Thyroid gland (tissue), 4 donors: Measurements from ENCODE around the gene COL4A1. TPM values are rescaled to one million over a fixed set of nuclear protein-coding genes. Genes with fewer than 3 reads are reported as not detected.

ENCODE experiments used
- DNase-seq, 2 donors: peaks; one replicate each; pipeline ENCODE4 v3.0.0-alpha.2; 2019
- H3K27ac ChIP-seq, 3 donors: fragments of 200-600 bp; sonication (generic); 1 replicate in 2 of 3; 2 replicates in 1 of 3; pipeline ENCODE4 v1.5.1; 2016 to 2019; ENCODE audit warnings: mild to moderate bottlenecking in 1 of 3, moderate library complexity in 1 of 3
- H3K27me3 ChIP-seq: fragments of 200-600 bp; sonication (generic); one replicate; pipeline ENCODE4 v1.5.1; 2019
- H3K36me3 ChIP-seq, 2 donors: fragments of 200-600 bp; sonication (generic); one replicate each; pipeline ENCODE4 v1.5.1; 2016 to 2019
- H3K4me1 ChIP-seq, 2 donors: fragments of 200-600 bp; sonication (generic); one replicate each; pipeline ENCODE4 v1.5.1; 2017 to 2019
- H3K4me3 ChIP-seq, 3 donors: fragments of 200-600 bp; sonication (generic); replicated peaks in 1 of 3; 1 replicate in 2 of 3; 2 replicates in 1 of 3; pipeline ENCODE4 v1.5.1; 2016; ENCODE audit warnings: mild to moderate bottlenecking in 1 of 3
- H3K9me3 ChIP-seq: fragments of 200-600 bp; sonication (generic); one replicate; pipeline ENCODE4 v1.5.1; 2017
- CTCF ChIP-seq, 6 experiments: fragments of 200-600 bp in 3 of 6; fragments of 450-650 bp in 3 of 6; sonication (generic) in 3 of 6; IDR thresholded peaks; one replicate each; pipeline ENCODE4 v1.5.1; 2016 to 2019; ENCODE audit warnings: antibody characterized with exemption in 6 of 6, mild to moderate bottlenecking in 2 of 6, inconsistent platforms in 1 of 6, moderate library complexity in 1 of 6
- POLR2A ChIP-seq, 2 donors: fragments of 450-650 bp; IDR thresholded peaks; one replicate each; pipeline ENCODE4 v1.6.1; 2017; ENCODE audit warnings: antibody characterized with exemption in 2 of 2, mild to moderate bottlenecking in 2 of 2, moderate library complexity in 1 of 2
- WGBS, 2 donors: methylation state at CpG; one replicate each; pipeline ENCODE4 v1.1.5; 2017; 5-methylcytosine and 5-hydroxymethylcytosine counted together
- intact Hi-C: fragments of 100-400 bp; cut with DNase I; formaldehyde crosslinking; loops from one replicate; pipeline ENCODE4 v1.15.1; 2023
- total RNA-seq, 4 donors: library from RNA; depleted of rRNA; stranded (reverse); fragments of >200 nt; gene quantifications; one replicate each; pipeline ENCODE4 v1.2.3, GENCODE V29; 2016

Gene COL4A1
- total RNA-seq, 4 donors from 2014 or later = 71.3 to 161 (median 112) TPM

- intact Hi-C loops = no loop called here
- no peak overlapping the region for H3K4me3 ChIP-seq
- no peaks in the 10 kb centered on the region for H3K27me3 ChIP-seq
- no peak overlapping the region for H3K27ac ChIP-seq
- DNase-seq = no peak
- 73 to 75% methylated on average over 8 of the region's 8 CpGs for WGBS, 2 donors
- H3K36me3 ChIP-seq = no peaks in the 10 kb centered on the region
- peaks cover 0 to 4% of the 10 kb centered on the region in 2 donors for H3K4me1 ChIP-seq
- H3K9me3 ChIP-seq = no peaks in the 10 kb centered on the region
- TF ChIP-seq POLR2A (IDR thresholded peaks at IDR 0.05) (no peak), CTCF (IDR thresholded peaks at IDR 0.05) (no peak)
These were observed 172.2 kb downstream of the COL4A1 start for GRCh38 chr13:110134801-110135200.

GRCh38 chr13:110133425-110134235, 173.3 kb downstream of the COL4A1 start:
- 96% methylated on average over 10 of the region's 10 CpGs for WGBS, 2 donors
- no peaks in the 10 kb centered on the region for H3K36me3 ChIP-seq
- H3K4me3 ChIP-seq = no peak overlapping the region
- intact Hi-C loops = no loop called here
- no peak for TF ChIP-seq POLR2A (IDR thresholded peaks at IDR 0.05)
- TF ChIP-seq CTCF (IDR thresholded peaks at IDR 0.05) = no peak
- H3K9me3 ChIP-seq = no peaks in the 10 kb centered on the region
- H3K27ac ChIP-seq = no peak overlapping the region
- peaks cover 0 to 1% of the 10 kb centered on the region in 2 donors for H3K4me1 ChIP-seq
- no peak for DNase-seq
- no peaks in the 10 kb centered on the region for H3K27me3 ChIP-seq

- intact Hi-C loops = no loop called here
- Histone ChIP-seq H3K4me3 (no peak overlapping the region), H3K27ac (no peak overlapping the region), H3K36me3 (no peaks in the 10 kb centered on the region), H3K27me3 (no peaks in the 10 kb centered on the region), H3K4me1 (no peaks in the 10 kb centered on the region), H3K9me3 (no peaks in the 10 kb centered on the region)
- DNase-seq = no peak
- 68 to 73% methylated on average over 15 to 16 of the region's 16 CpGs for WGBS, 2 donors
- TF ChIP-seq CTCF (IDR thresholded peaks at IDR 0.05) = no peak
- no peak for TF ChIP-seq POLR2A (IDR thresholded peaks at IDR 0.05)
These were observed 174.6 kb downstream of the COL4A1 start for GRCh38 chr13:110132225-110132982.

- H3K36me3 ChIP-seq = no peaks in the 10 kb centered on the region
- H3K4me1 ChIP-seq = peaks cover 9 to 10% of the 10 kb centered on the region in 2 donors
- TF ChIP-seq POLR2A (IDR thresholded peaks at IDR 0.05) (no peak), CTCF (IDR thresholded peaks at IDR 0.05) (no peak)
- no peak overlapping the region for H3K4me3 ChIP-seq
- no peaks in the 10 kb centered on the region for H3K27me3 ChIP-seq
- DNase-seq = no peak
- 87 to 91% methylated on average over 4 to 11 of the region's 11 CpGs for WGBS, 2 donors
- H3K9me3 ChIP-seq = no peaks in the 10 kb centered on the region
- intact Hi-C loops = no loop called here
- H3K27ac ChIP-seq = no peak overlapping the region
These were observed 175.5 kb downstream of the COL4A1 start for GRCh38 chr13:110131424-110131823.

GRCh38 chr13:110130431-110130830, 176.5 kb downstream of the COL4A1 start:
- no peak overlapping the region for H3K27ac ChIP-seq
- H3K4me3 ChIP-seq = no peak overlapping the region
- intact Hi-C loops = no loop called here
- H3K36me3 ChIP-seq = no peaks in the 10 kb centered on the region
- no peak for TF ChIP-seq CTCF (IDR thresholded peaks at IDR 0.05)
- no peak for TF ChIP-seq POLR2A (IDR thresholded peaks at IDR 0.05)
- H3K4me1 ChIP-seq = peaks cover 17 to 19% of the 10 kb centered on the region in 2 donors
- DNase-seq = no peak
- no peaks in the 10 kb centered on the region for H3K9me3 ChIP-seq
- H3K27me3 ChIP-seq = no peaks in the 10 kb centered on the region
- WGBS, 2 donors = 86 to 96% methylated on average over 3 of the region's 3 CpGs
